Hematopoietic multipotent progenitor cell (in vitro differentiated cells): ENCODE measurements around the gene LINGO3. TPM values are rescaled to one million over a fixed set of nuclear protein-coding genes. Genes with fewer than 3 reads are reported as not detected.

Experiments used
- DNase-seq, 3 donors: peaks; one replicate each; pipeline ENCODE4 v3.0.0-alpha.2; 2011 to 2015; ENCODE audit warnings: low read depth in 2 of 3, low spot score in 2 of 3
- total RNA-seq: library from RNA; depleted of rRNA; stranded (reverse); fragments of >200 nt; gene quantifications from one replicate; pipeline ENCODE4 v1.2.3, GENCODE V29; 2012

Gene LINGO3
- total RNA-seq, 1 donor, result 2.7 TPM

- DNase-seq, result peak; percentile 90 to 94 (median 92)
These were observed 20.6 kb upstream of the LINGO3 start, which contains the start of the genes LSM7 and SPPL2B for GRCh38 chr19:2328401-2329148. Gene LSM7 (minus strand): TSS chr19:2328586. CDS start chr19:2328566, 20 bp downstream. Gene SPPL2B (plus strand): TSS chr19:2328684. CDS start chr19:2328710, 26 bp downstream.

- peak in 1 of 3 donors; percentile 44 for DNase-seq
These were observed 19.9 kb upstream of the LINGO3 start for GRCh38 chr19:2327773-2328400.

- no peak for DNase-seq
These were observed 18.9 kb upstream of the LINGO3 start for GRCh38 chr19:2326699-2327360.

DNA sequence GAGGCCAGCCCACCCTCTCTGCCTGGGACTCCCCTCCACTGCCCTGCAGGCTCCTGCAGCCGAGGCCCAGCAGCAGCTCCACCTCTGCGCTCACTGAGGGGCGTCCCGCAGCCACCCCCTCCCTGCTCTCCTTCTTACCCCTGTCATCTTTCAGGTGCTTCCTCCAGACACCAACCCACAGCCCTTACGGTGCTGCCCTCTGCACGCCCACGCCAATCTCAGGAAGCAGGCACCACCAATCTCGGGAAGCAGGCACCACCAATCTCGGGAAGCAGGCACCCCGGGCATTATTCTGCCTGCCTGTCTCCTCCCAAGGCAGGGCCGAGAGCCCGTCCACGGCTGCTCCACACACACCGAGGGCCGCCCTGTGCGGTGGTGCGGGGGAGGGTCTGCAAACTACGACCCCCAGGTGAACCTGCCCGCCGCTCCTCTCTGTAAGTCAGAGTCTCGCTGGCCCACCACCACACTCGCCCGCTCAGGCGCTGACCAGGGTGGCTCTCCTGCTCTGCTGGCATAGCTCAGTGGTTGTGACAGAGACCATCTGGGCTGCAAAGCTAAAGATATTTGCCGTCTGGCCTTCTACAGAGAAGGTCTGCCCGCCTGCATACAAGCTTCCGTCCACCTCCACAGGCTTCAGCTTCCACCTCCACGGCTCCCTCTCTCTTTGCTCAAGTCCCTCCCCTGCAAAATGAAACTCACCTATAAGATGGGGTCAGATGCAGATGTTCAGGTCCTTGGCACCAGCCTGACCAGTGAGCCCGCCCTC, 17.5 kb upstream of the LINGO3 start:
- DNase-seq, result peak in 2 of 3 donors; percentile 98 to 99

- no peak for DNase-seq
These were observed 16.4 kb upstream of the LINGO3 start for GRCh38 chr19:2324220-2324948.

DNA sequence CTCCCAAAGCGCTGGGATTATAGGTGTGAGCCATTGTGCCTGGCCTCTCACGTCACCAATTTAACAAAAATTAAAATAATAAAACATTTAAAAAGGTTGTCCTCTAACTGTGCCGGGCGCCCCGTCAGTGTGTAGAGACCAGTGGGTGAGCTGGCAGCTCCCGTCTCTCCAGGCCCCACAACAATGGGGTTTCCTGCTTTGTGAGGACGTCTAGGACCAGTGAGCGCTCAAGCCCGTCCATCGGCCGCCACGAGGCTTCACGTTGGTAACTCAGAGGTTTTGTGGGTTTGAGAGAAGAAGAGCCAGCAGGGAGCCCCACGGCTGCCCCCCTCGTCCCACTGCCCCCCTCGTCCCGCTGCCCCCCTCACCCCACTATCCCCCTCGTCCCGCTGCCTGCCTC, 15.8 kb upstream of the LINGO3 start:
- no peak for DNase-seq

- DNase-seq, result no peak
These were observed 13.8 kb upstream of the LINGO3 start for GRCh38 chr19:2321565-2322283.

GRCh38 chr19:2320939-2321338, 13.0 kb upstream of the LINGO3 start:
- no peak for DNase-seq

GRCh38 chr19:2320049-2320448, 12.1 kb upstream of the LINGO3 start:
- DNase-seq, result no peak

DNA sequence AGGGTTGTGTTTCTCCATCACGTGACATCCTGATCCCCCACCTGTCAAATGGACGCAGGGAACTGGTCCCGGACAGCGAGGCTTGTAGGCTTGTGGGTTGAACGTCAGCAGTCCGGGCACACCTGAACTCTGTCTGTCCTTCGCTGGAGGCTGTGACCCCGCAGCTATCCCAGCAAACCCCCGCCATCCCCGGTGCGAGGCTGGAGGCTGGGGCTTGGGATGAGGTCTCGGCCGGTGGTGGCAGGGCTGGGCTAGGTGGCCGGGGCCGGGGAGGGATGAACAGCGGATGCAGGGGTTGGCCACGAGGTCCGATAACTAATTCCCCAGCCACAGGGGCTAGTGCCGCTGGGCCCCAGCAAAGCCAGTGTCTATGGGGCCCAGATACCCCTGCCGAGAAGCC, 11.6 kb upstream of the LINGO3 start:
- no peak for DNase-seq

- no peak for DNase-seq
These were observed 11.0 kb upstream of the LINGO3 start for GRCh38 chr19:2318923-2319322.

- no peak for DNase-seq
These were observed 9.8 kb upstream of the LINGO3 start for GRCh38 chr19:2317756-2318155.

DNA sequence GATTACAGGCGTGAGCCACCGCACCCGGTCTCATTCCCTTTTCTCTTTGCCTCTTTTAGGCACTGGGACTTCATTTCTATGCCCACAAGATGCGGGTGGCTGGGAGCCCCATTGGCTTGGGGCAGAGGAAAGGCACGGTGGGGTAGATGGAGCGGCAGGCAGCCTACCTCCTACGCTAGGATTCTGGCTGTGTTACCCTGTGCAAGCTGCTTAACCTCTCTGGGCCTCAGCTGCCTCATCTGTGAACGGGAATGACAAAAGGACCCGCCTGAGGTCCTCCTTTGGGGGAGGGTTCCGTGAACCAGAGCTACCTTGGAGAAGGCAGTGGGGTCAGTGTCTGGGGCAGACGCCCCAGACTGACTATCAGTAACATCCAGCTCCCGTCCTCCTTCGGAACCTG, 9.3 kb upstream of the LINGO3 start:
- no peak for DNase-seq

DNA sequence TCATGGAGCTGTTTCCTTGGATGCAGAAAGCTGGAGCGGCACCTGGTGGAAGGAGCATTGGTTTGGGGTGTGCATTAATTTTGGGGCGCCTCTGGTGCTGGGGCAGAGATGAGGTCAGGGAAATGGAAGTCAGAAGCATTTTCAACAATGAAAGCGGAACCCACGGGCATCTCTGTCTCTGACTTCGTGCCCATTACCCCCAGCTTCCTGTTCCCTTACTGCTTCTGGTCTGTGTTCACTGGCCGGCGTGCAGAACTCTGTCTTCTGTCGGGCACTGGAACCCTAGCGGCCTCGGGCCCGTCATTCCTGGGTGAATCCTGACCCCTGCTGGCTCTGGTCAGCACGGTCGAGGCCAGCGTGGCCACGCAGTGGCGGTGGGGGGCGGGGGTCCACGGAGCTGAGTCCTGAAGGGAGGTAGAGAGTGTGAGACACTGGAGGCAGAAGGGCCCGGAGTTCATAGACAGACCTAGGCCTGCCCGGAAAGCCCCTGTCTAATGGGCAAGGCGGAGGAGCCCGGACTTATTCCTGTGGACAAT, 7.9 kb upstream of the LINGO3 start:
- DNase-seq, result peak in 1 of 3 donors; percentile 77

- DNase-seq, result no peak
These were observed 7.3 kb upstream of the LINGO3 start for GRCh38 chr19:2315121-2315817.

GRCh38 chr19:2312820-2313501, 5.0 kb upstream of the LINGO3 start:
- DNase-seq, result no peak

- DNase-seq, result no peak
These were observed 3.1 kb upstream of the LINGO3 start for GRCh38 chr19:2311093-2311492.

GRCh38 chr19:2309734-2310362, 1.9 kb upstream of the LINGO3 start:
- peak in 1 of 3 donors; percentile 54 for DNase-seq
